HEK293T (cell line): ENCODE data around the gene PPP2R5C.

Source experiments
- ARNT ChIP-seq: fragments of 450-650 bp; IDR thresholded peaks from 2 replicates; pipeline ENCODE4 v1.6.1; 2017; ENCODE audit warnings: mild to moderate bottlenecking
- BHLHE40 ChIP-seq: fragments of 450-650 bp; IDR thresholded peaks from 2 replicates; pipeline ENCODE4 v1.6.1; 2016; ENCODE audit warnings: mild to moderate bottlenecking, moderate library complexity, borderline replicate concordance
- CTBP1 ChIP-seq: fragments of 450-650 bp; IDR thresholded peaks from 2 replicates; pipeline ENCODE4 v1.6.1; 2016; ENCODE audit warnings: borderline replicate concordance
- ELF4 ChIP-seq: fragments of 450-650 bp; IDR thresholded peaks from 2 replicates; pipeline ENCODE4 v1.6.1; 2017; ENCODE audit warnings: antibody characterized with exemption
- FOXA1 ChIP-seq: fragments of 450-650 bp; IDR thresholded peaks from 2 replicates; pipeline ENCODE4 v1.6.1; 2016; ENCODE audit warnings: mild to moderate bottlenecking
- FOXK2 ChIP-seq: fragments of 450-650 bp; IDR thresholded peaks from 2 replicates; pipeline ENCODE4 v1.6.1; 2016; ENCODE audit warnings: mild to moderate bottlenecking
- FOXM1 ChIP-seq: fragments of 450-650 bp; IDR thresholded peaks from 2 replicates; pipeline ENCODE4 v1.6.1; 2017; ENCODE audit warnings: mild to moderate bottlenecking, borderline replicate concordance
- HDGF ChIP-seq: fragments of 450-650 bp; IDR thresholded peaks from 2 replicates; pipeline ENCODE4 v1.6.1; 2017; ENCODE audit warnings: antibody characterized with exemption, borderline replicate concordance
- LEF1 ChIP-seq: fragments of 450-650 bp; IDR thresholded peaks from 2 replicates; pipeline ENCODE4 v1.6.1; 2017; ENCODE audit warnings: mild to moderate bottlenecking, borderline replicate concordance
- NFRKB ChIP-seq: fragments of 450-650 bp; IDR thresholded peaks from 2 replicates; pipeline ENCODE4 v1.6.1; 2016; ENCODE audit warnings: mild to moderate bottlenecking, moderate library complexity
- PKNOX1 ChIP-seq: fragments of 450-650 bp; IDR thresholded peaks from 2 replicates; pipeline ENCODE4 v1.6.1; 2016
- SP1 ChIP-seq: fragments of 450-650 bp; IDR thresholded peaks from 2 replicates; pipeline ENCODE4 v1.6.1; 2017
- SUZ12 ChIP-seq: fragments of 450-650 bp; IDR thresholded peaks from 2 replicates; pipeline ENCODE4 v1.6.1; 2016; ENCODE audit warnings: mild to moderate bottlenecking
- ZNF384 ChIP-seq: fragments of 450-650 bp; IDR thresholded peaks from 2 replicates; pipeline ENCODE4 v1.6.1; 2016

GRCh38 chr14:101898416-101898815 lies 136.9 kb downstream of the PPP2R5C start:
- no peak for TF ChIP-seq HDGF
- no peak for TF ChIP-seq ELF4
- no peak for TF ChIP-seq SP1
- TF ChIP-seq FOXM1, result no peak
- TF ChIP-seq SUZ12, result no peak
- TF ChIP-seq BHLHE40, result no peak
- TF ChIP-seq PKNOX1, result no peak
- TF ChIP-seq FOXK2, result no peak
- no peak for TF ChIP-seq FOXA1
- no peak for TF ChIP-seq LEF1
- no peak for TF ChIP-seq CTBP1
- TF ChIP-seq ZNF384, result no peak
- TF ChIP-seq ARNT, result no peak
- no peak for TF ChIP-seq NFRKB
